ENCODE data around the gene DMTF1. TPM values are rescaled to one million over a fixed set of nuclear protein-coding genes. Genes with fewer than 3 reads are reported as not detected.

DMTF1 gene
- total and polyA plus RNA-seq, 2 donors (not counting 1 experiment from before 2014, with no cell fraction given), result 139 to 235 TPM

GRCh38 chr7:87219545-87220025 is 67.3 kb downstream of the DMTF1 start, which contains the start of gene TMEM243:
TMEM243 (minus strand) TSS chr7:87219732; CDS start chr7:87219503, 229 bp downstream.
- Histone ChIP-seq H3K4me3 (ENCODE audit: control extremely low read depth in 1 of 5, extremely low read depth in 1 of 5, insufficient read depth in 1 of 5, low read depth in 2 of 5, low read length in 4 of 5) (peak within 1 kb of the TSS; percentile 87 to 99 (median 97)), H3K4me1 (ENCODE audit: control insufficient read depth in 2 of 2, insufficient read depth in 2 of 2, low read length in 2 of 2) (peaks cover 45 to 49% of the 10 kb centered on the region in 2 donors), H3K79me2 (ENCODE audit: control insufficient read depth, insufficient read depth, low read length) (peaks cover 35% of the 10 kb centered on the region), H4K20me1 (ENCODE audit: control insufficient read depth, insufficient read depth, low read length, poor library complexity, severe bottlenecking) (peaks cover 23% of the 10 kb centered on the region), H3K4me2 (replicated peaks; ENCODE audit: low read depth, low read length, poor library complexity, severe bottlenecking) (peak within 1 kb of the TSS; percentile 92), H3K27ac (ENCODE audit: low read length in 2 of 2) (peak within 1 kb of the TSS; percentile 93 to 95), H3K9me3 (ENCODE audit: control extremely low read depth in 1 of 3, control insufficient read depth in 2 of 3, insufficient read depth in 1 of 3, low read length in 2 of 3) (no peaks in the 10 kb centered on the region), H2AFZ (ENCODE audit: insufficient read depth, low read depth, low read length, poor library complexity, severe bottlenecking) (peak within 1 kb of the TSS; percentile 81), H3K36me3 (replicated peaks in 1 of 2; ENCODE audit: control extremely low read depth in 1 of 2, control insufficient read depth in 1 of 2, extremely low read depth in 1 of 2, insufficient read depth in 2 of 2, low read length in 1 of 2) (peaks cover 0 to 2% of the 10 kb centered on the region in 2 experiments), H3K27me3 (replicated peaks in 1 of 4; ENCODE audit: control extremely low read depth in 1 of 4, control insufficient read depth in 3 of 4, insufficient read depth in 4 of 4, low read length in 3 of 4) (peaks cover 0 to 4% (median 0%) of the 10 kb centered on the region in 4 experiments), H3K9ac (ENCODE audit: low read length) (peak within 1 kb of the TSS; percentile 91)
- CTCF ChIA-PET, result interaction anchor here (0.8 to 2.1 kb wide), 12 partner anchors 16 to 162 kb away, joined by 3 to 11 read pairs (median 6); partner anchors contain the start of genes DMTF1 and ELAPOR2
- WGBS (ENCODE audit: insufficient coverage), result under 1% methylated on average over 39 of the region's 41 CpGs
- peak within 1 kb of the TSS; percentile 100 for H3K27ac Mint-ChIP-seq
- intact Hi-C loops (cut with micrococcal nuclease), result loop anchor here (1.0 to 5.0 kb wide), 9 partner anchors 17 to 998 kb away; partner anchors contain the start of genes ABCB4, CROT, DBF4 and DMTF1
- DNase-seq (peak; percentile 94), ATAC-seq (ENCODE audit: low read depth) (peak; percentile 66)
- peak within 1 kb of the TSS; percentile 99 for H3K4me3 Mint-ChIP-seq
- TF ChIP-seq CTCF (IDR thresholded peaks at IDR 0.05), result peak; percentile 39
- TF ChIP-seq EZH2 (IDR thresholded peaks at IDR 0.05; ENCODE audit: borderline replicate concordance, insufficient read depth, low read depth, low read length, poor library complexity, severe bottlenecking), result no peak
- POLR2A ChIA-PET, result interaction anchor here (0.8 to 4.7 kb wide), 6 partner anchors 28 to 380 kb away, joined by 3 to 58 read pairs (median 6); partner anchors contain the start of genes CROT and DMTF1
- H3K9me3 Mint-ChIP-seq (ENCODE audit: insufficient read depth), result no peaks in the 10 kb centered on the region
- no peaks in the 10 kb centered on the region for H3K27me3 Mint-ChIP-seq
- H3K4me1 Mint-ChIP-seq, result peaks cover 45% of the 10 kb centered on the region
